Measurements from ENCODE around the gene SCGB1C1. TPM values are rescaled to one million over a fixed set of nuclear protein-coding genes. Genes with fewer than 3 reads are reported as not detected.

Gene SCGB1C1
- total and polyA plus RNA-seq, 9 of the 15 experiments (the other 6 are each of a cell fraction or from before 2014, with no cell fraction given) = not detected

DNA sequence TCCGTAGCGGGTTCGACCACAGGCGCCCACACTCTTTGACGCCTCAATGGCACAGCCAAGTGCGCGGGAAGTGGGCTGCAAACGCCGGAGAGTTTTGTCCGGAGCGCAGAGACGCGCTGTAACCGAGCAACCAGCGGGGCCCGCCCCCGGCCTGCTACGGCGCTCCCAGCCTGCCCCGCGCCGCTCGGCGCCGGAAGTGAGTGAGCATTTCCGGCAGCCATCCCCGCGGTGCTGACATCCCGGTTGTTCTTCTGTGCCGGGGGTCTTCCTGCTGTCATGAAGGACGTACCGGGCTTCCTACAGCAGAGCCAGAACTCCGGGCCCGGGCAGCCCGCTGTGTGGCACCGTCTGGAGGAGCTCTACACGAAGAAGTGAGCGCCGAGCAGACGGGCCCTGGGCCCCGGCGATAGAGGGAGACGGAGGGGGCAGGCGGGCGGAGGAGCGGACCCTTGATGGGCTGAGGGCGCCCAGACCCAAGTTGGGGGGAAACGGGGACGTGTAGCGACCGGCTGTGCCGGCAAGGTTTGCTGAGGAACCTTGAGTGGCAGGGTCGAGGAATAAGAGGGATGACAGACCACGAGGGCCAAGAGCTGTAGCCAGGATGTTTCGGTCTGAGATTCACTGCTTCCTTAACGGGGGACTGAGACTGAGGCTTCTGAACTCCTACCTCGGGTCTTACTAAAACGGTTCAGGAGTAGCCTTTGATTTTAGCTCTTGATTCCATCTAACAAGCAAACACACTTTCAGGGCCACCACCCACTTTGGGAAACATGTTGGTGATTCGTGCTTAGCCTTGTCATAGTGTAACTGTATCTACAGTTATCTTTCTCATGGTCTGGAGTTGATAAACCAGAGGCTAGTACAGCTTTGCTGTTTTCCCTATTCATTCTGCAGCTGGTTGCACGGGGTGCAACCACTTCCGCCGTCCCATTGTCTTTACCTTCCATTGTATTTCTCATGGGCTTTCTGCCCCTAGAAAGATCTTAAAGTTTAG lies 44.2 kb downstream of the SCGB1C1 start, which contains the start of gene PSMD13 (continued):
- TF ChIP-seq, protein P1, sequence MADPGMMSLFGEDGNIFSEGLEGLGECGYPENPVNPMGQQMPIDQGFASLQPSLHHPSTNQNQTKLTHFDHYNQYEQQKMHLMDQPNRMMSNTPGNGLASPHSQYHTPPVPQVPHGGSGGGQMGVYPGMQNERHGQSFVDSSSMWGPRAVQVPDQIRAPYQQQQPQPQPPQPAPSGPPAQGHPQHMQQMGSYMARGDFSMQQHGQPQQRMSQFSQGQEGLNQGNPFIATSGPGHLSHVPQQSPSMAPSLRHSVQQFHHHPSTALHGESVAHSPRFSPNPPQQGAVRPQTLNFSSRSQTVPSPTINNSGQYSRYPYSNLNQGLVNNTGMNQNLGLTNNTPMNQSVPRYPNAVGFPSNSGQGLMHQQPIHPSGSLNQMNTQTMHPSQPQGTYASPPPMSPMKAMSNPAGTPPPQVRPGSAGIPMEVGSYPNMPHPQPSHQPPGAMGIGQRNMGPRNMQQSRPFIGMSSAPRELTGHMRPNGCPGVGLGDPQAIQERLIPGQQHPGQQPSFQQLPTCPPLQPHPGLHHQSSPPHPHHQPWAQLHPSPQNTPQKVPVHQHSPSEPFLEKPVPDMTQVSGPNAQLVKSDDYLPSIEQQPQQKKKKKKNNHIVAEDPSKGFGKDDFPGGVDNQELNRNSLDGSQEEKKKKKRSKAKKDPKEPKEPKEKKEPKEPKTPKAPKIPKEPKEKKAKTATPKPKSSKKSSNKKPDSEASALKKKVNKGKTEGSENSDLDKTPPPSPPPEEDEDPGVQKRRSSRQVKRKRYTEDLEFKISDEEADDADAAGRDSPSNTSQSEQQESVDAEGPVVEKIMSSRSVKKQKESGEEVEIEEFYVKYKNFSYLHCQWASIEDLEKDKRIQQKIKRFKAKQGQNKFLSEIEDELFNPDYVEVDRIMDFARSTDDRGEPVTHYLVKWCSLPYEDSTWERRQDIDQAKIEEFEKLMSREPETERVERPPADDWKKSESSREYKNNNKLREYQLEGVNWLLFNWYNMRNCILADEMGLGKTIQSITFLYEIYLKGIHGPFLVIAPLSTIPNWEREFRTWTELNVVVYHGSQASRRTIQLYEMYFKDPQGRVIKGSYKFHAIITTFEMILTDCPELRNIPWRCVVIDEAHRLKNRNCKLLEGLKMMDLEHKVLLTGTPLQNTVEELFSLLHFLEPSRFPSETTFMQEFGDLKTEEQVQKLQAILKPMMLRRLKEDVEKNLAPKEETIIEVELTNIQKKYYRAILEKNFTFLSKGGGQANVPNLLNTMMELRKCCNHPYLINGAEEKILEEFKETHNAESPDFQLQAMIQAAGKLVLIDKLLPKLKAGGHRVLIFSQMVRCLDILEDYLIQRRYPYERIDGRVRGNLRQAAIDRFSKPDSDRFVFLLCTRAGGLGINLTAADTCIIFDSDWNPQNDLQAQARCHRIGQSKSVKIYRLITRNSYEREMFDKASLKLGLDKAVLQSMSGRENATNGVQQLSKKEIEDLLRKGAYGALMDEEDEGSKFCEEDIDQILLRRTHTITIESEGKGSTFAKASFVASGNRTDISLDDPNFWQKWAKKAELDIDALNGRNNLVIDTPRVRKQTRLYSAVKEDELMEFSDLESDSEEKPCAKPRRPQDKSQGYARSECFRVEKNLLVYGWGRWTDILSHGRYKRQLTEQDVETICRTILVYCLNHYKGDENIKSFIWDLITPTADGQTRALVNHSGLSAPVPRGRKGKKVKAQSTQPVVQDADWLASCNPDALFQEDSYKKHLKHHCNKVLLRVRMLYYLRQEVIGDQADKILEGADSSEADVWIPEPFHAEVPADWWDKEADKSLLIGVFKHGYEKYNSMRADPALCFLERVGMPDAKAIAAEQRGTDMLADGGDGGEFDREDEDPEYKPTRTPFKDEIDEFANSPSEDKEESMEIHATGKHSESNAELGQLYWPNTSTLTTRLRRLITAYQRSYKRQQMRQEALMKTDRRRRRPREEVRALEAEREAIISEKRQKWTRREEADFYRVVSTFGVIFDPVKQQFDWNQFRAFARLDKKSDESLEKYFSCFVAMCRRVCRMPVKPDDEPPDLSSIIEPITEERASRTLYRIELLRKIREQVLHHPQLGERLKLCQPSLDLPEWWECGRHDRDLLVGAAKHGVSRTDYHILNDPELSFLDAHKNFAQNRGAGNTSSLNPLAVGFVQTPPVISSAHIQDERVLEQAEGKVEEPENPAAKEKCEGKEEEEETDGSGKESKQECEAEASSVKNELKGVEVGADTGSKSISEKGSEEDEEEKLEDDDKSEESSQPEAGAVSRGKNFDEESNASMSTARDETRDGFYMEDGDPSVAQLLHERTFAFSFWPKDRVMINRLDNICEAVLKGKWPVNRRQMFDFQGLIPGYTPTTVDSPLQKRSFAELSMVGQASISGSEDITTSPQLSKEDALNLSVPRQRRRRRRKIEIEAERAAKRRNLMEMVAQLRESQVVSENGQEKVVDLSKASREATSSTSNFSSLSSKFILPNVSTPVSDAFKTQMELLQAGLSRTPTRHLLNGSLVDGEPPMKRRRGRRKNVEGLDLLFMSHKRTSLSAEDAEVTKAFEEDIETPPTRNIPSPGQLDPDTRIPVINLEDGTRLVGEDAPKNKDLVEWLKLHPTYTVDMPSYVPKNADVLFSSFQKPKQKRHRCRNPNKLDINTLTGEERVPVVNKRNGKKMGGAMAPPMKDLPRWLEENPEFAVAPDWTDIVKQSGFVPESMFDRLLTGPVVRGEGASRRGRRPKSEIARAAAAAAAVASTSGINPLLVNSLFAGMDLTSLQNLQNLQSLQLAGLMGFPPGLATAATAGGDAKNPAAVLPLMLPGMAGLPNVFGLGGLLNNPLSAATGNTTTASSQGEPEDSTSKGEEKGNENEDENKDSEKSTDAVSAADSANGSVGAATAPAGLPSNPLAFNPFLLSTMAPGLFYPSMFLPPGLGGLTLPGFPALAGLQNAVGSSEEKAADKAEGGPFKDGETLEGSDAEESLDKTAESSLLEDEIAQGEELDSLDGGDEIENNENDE (IDR thresholded peaks at IDR 0.05; ENCODE audit: low read depth, low read length) = no peak
- no peak for TF ChIP-seq ARHGAP35 (IDR thresholded peaks at IDR 0.05; ENCODE audit: partially characterized antibody)
- TF ChIP-seq NRF1 (conservative IDR thresholded peaks at IDR 0.05 in 1 of 2, IDR thresholded peaks at IDR 0.05 in 1 of 2) = peak; percentile 68 to 72
- TF ChIP-seq ZZZ3 (IDR thresholded peaks at IDR 0.05) = no peak
- TF ChIP-seq ILF3 (IDR thresholded peaks at IDR 0.05; ENCODE audit: borderline replicate concordance) = no peak
- no peak for TF ChIP-seq ZNF347 (CRISPR knock-in tag; IDR thresholded peaks at IDR 0.05; ENCODE audit: low read depth)
- TF ChIP-seq CBFA2T2 (conservative IDR thresholded peaks at IDR 0.05) = 0 out of 2 replicates have a peak, but pooled peaks have one; percentile 14
- TF ChIP-seq TBL1XR1 (IDR thresholded peaks at IDR 0.05; ENCODE audit: low read length in 2 of 2) = no peak
- TF ChIP-seq BCOR (IDR thresholded peaks at IDR 0.05) = no peak
- TF ChIP-seq HMGN3 (IDR thresholded peaks at IDR 0.05; ENCODE audit: borderline replicate concordance, extremely low read depth, insufficient read length, low read depth, low read length) = peak; percentile 40
- TF ChIP-seq, protein P2, sequence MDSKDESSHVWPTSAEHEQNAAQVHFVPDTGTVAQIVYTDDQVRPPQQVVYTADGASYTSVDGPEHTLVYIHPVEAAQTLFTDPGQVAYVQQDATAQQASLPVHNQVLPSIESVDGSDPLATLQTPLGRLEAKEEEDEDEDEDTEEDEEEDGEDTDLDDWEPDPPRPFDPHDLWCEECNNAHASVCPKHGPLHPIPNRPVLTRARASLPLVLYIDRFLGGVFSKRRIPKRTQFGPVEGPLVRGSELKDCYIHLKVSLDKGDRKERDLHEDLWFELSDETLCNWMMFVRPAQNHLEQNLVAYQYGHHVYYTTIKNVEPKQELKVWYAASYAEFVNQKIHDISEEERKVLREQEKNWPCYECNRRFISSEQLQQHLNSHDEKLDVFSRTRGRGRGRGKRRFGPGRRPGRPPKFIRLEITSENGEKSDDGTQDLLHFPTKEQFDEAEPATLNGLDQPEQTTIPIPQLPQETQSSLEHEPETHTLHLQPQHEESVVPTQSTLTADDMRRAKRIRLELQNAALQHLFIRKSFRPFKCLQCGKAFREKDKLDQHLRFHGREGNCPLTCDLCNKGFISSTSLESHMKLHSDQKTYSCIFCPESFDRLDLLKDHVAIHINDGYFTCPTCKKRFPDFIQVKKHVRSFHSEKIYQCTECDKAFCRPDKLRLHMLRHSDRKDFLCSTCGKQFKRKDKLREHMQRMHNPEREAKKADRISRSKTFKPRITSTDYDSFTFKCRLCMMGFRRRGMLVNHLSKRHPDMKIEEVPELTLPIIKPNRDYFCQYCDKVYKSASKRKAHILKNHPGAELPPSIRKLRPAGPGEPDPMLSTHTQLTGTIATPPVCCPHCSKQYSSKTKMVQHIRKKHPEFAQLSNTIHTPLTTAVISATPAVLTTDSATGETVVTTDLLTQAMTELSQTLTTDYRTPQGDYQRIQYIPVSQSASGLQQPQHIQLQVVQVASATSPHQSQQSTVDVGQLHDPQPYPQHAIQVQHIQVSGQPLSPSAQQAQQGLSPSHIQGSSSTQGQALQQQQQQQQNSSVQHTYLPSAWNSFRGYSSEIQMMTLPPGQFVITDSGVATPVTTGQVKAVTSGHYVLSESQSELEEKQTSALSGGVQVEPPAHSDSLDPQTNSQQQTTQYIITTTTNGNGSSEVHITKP (IDR thresholded peaks at IDR 0.05; ENCODE audit: partially characterized antibody) = no peak
- no peak for TF ChIP-seq ARID2 (IDR thresholded peaks at IDR 0.05)

All from K562 (cell line).